ENCODE measurements around the gene PGP. TPM values are rescaled to one million over a fixed set of nuclear protein-coding genes. Genes with fewer than 3 reads are reported as not detected.
"Not testable (repeated sequence)": the region's sequence is repeated elsewhere in the genome, so short reads cannot be mapped to it uniquely, and the experiment has no call there.

Gene PGP
- total RNA-seq, 1 experiment from 2014 or later, result 32.6 TPM

GRCh38 chr16:2258530-2258929 is 43.9 kb upstream of the PGP start:
- RAD21 ChIA-PET (ENCODE audit: low non-redundant PET in 1 of 2, low total read pairs in 2 of 2, uncharacterized antibody in 2 of 2, unreplicated experiment in 2 of 2); CTCF ChIA-PET: not testable (repeated sequence)
- POLR2A ChIA-PET, result interaction anchor here (0.6 kb wide), 1 partner anchor 86 kb away, joined by 4 read pairs; no protein-coding TSS in a partner anchor

GRCh38 chr16:2257726-2258125 is 43.1 kb upstream of the PGP start:
- ChIA-PET POLR2A (no interaction called here), RAD21 (ENCODE audit: low non-redundant PET in 1 of 2, low total read pairs in 2 of 2, uncharacterized antibody in 2 of 2, unreplicated experiment in 2 of 2) (no interaction called here), CTCF (no interaction called here)
- H3K4me3 ChIP-seq (replicated peaks in 1 of 2; ENCODE audit: low read depth in 1 of 2, low read length in 2 of 2), result no peak overlapping the region
- H3K9me2 ChIP-seq (ENCODE audit: insufficient read depth), result no peaks in the 10 kb centered on the region
- intact Hi-C loops (cut with micrococcal nuclease), result loop anchor here (10.0 kb wide), 1 partner anchor 233 kb away; the partner anchor contains the start of gene NHERF2
- no peak overlapping the region for H3K27ac ChIP-seq (ENCODE audit: low read depth, low read length)
- no peaks in the 10 kb centered on the region for H3K27me3 ChIP-seq (ENCODE audit: insufficient read depth, low read length)
- H3K4me2 ChIP-seq (ENCODE audit: low read length), result no peak overlapping the region
- H3K4me1 ChIP-seq (ENCODE audit: control insufficient read depth in 1 of 2, insufficient read depth in 2 of 2, low read length in 2 of 2), result peaks cover 2 to 11% of the 10 kb centered on the region in 2 experiments
- peaks cover 80% of the 10 kb centered on the region for H3K79me2 ChIP-seq (ENCODE audit: insufficient read depth, low read length)
- H3K9ac ChIP-seq (ENCODE audit: low read length), result no peak overlapping the region
- peaks cover 66 to 80% of the 10 kb centered on the region in 2 experiments for H3K36me3 ChIP-seq (ENCODE audit: control insufficient read depth in 1 of 2, insufficient read depth in 2 of 2, low read length in 2 of 2)
- ATAC-seq, result no peak
- no peak for DNase-seq (ENCODE audit: low read depth, low spot score)
- H2AFZ ChIP-seq (ENCODE audit: low read depth, low read length, poor library complexity, severe bottlenecking), result no peak overlapping the region
- H4K20me1 ChIP-seq (ENCODE audit: insufficient read depth), result peaks cover 8% of the 10 kb centered on the region; the same call in 1 of the 2 replicates
- H3K9me3 ChIP-seq (ENCODE audit: control insufficient read depth in 1 of 2, insufficient read depth in 1 of 2, low read depth in 1 of 2, low read length in 2 of 2), result no peaks in the 10 kb centered on the region
- BruUV-seq (replicated peaks), result no TSS peak
- TF ChIP-seq ELF1 (IDR thresholded peaks at IDR 0.05; ENCODE audit: borderline replicate concordance, low read depth), result no peak
- TF ChIP-seq ZBTB33 (IDR thresholded peaks at IDR 0.05; ENCODE audit: extremely low read depth, insufficient replicate concordance, low read length), result no peak
- TF ChIP-seq POLR2AphosphoS5 (IDR thresholded peaks at IDR 0.05; ENCODE audit: low read depth, low read length), result no peak
- TF ChIP-seq, protein P1, sequence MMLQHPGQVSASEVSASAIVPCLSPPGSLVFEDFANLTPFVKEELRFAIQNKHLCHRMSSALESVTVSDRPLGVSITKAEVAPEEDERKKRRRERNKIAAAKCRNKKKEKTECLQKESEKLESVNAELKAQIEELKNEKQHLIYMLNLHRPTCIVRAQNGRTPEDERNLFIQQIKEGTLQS (IDR thresholded peaks at IDR 0.05), result no peak
- no peak for TF ChIP-seq CBX3 (IDR thresholded peaks at IDR 0.05; ENCODE audit: low read depth)
- no peak for TF ChIP-seq EGR1 (IDR thresholded peaks at IDR 0.05; ENCODE audit: low read depth)
- no peak for TF ChIP-seq SP1 (IDR thresholded peaks at IDR 0.05; ENCODE audit: low read depth)
- TF ChIP-seq ZNF274 (IDR thresholded peaks at IDR 0.05; ENCODE audit: low read depth, low read length), result no peak
- TF ChIP-seq SRF (IDR thresholded peaks at IDR 0.05; ENCODE audit: low read depth), result no peak
- no peak for TF ChIP-seq ZFX (IDR thresholded peaks at IDR 0.05)
- no peak for TF ChIP-seq EZH2phosphoT487 (IDR thresholded peaks at IDR 0.05; ENCODE audit: borderline replicate concordance)
- no peak for TF ChIP-seq YY1 (IDR thresholded peaks at IDR 0.05; ENCODE audit: extremely low read depth, insufficient replicate concordance, low read depth, low read length)
- TF ChIP-seq, protein P2, sequence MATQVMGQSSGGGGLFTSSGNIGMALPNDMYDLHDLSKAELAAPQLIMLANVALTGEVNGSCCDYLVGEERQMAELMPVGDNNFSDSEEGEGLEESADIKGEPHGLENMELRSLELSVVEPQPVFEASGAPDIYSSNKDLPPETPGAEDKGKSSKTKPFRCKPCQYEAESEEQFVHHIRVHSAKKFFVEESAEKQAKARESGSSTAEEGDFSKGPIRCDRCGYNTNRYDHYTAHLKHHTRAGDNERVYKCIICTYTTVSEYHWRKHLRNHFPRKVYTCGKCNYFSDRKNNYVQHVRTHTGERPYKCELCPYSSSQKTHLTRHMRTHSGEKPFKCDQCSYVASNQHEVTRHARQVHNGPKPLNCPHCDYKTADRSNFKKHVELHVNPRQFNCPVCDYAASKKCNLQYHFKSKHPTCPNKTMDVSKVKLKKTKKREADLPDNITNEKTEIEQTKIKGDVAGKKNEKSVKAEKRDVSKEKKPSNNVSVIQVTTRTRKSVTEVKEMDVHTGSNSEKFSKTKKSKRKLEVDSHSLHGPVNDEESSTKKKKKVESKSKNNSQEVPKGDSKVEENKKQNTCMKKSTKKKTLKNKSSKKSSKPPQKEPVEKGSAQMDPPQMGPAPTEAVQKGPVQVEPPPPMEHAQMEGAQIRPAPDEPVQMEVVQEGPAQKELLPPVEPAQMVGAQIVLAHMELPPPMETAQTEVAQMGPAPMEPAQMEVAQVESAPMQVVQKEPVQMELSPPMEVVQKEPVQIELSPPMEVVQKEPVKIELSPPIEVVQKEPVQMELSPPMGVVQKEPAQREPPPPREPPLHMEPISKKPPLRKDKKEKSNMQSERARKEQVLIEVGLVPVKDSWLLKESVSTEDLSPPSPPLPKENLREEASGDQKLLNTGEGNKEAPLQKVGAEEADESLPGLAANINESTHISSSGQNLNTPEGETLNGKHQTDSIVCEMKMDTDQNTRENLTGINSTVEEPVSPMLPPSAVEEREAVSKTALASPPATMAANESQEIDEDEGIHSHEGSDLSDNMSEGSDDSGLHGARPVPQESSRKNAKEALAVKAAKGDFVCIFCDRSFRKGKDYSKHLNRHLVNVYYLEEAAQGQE (IDR thresholded peaks at IDR 0.05; ENCODE audit: low read depth), result no peak
- TF ChIP-seq, protein P3, sequence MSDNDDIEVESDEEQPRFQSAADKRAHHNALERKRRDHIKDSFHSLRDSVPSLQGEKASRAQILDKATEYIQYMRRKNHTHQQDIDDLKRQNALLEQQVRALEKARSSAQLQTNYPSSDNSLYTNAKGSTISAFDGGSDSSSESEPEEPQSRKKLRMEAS (IDR thresholded peaks at IDR 0.05), result no peak
- TF ChIP-seq JUND (IDR thresholded peaks at IDR 0.05), result no peak
- no peak for TF ChIP-seq FOSL1 (IDR thresholded peaks at IDR 0.05; ENCODE audit: low read depth)

More at GRCh38 chr16:2258530-2258929, 43.9 kb upstream of the PGP start:
- H3K4me1 ChIP-seq (ENCODE audit: control insufficient read depth in 1 of 2, insufficient read depth in 2 of 2, low read length in 2 of 2); H3K9me3 ChIP-seq (ENCODE audit: control insufficient read depth in 1 of 2, insufficient read depth in 1 of 2, low read depth in 1 of 2, low read length in 2 of 2); H3K27ac ChIP-seq (ENCODE audit: low read depth, low read length); H2AFZ ChIP-seq (ENCODE audit: low read depth, low read length, poor library complexity, severe bottlenecking); H3K9ac ChIP-seq (ENCODE audit: low read length); H3K9me2 ChIP-seq (ENCODE audit: insufficient read depth); H3K27me3 ChIP-seq (ENCODE audit: insufficient read depth, low read length); ATAC-seq; DNase-seq (ENCODE audit: low read depth, low spot score); BruUV-seq (replicated peaks); H3K4me3 ChIP-seq (replicated peaks in 1 of 2; ENCODE audit: low read depth in 1 of 2, low read length in 2 of 2); H3K4me2 ChIP-seq (ENCODE audit: low read length): not testable (repeated sequence)
- H3K36me3 ChIP-seq (ENCODE audit: control insufficient read depth in 1 of 2, insufficient read depth in 2 of 2, low read length in 2 of 2), result peaks cover 64 to 83% of the 10 kb centered on the region in 2 experiments
- H4K20me1 ChIP-seq (ENCODE audit: insufficient read depth), result peaks cover 12% of the 10 kb centered on the region; the same call in 1 of the 2 replicates
- intact Hi-C loops (cut with micrococcal nuclease), result loop anchor here (10.0 kb wide), 1 partner anchor 234 kb away; the partner anchor contains the start of gene NHERF2
- H3K79me2 ChIP-seq (ENCODE audit: insufficient read depth, low read length), result peaks cover 88% of the 10 kb centered on the region
